Measurements from ENCODE around the gene MGRN1. TPM values are rescaled to one million over a fixed set of nuclear protein-coding genes. Genes with fewer than 3 reads are reported as not detected.
A peak's percentile ranks its signal among the peaks of the same experiment; 100 is the strongest.

Gene MGRN1
- total and polyA plus RNA-seq, 4 donors = 15.4 to 77.7 (median 42.9) TPM

- no peaks in the 10 kb centered on the region for H3K27me3 ChIP-seq (ENCODE audit: control insufficient read depth in 1 of 2, insufficient read depth in 2 of 2, low read length in 1 of 2)
- H3K27ac ChIP-seq (ENCODE audit: low read depth in 1 of 2, low read length in 2 of 2) = no peak overlapping the region
- intact Hi-C loops (cut with DNase I) = no loop called here
- WGBS, 2 donors = 79 to 82% methylated on average over 36 of the region's 36 CpGs
- no peaks in the 10 kb centered on the region for H3K4me1 ChIP-seq (ENCODE audit: control insufficient read depth in 1 of 2, insufficient read depth in 2 of 2, low read length in 2 of 2)
- no peak for DNase-seq
- no peaks in the 10 kb centered on the region for H3K9me3 ChIP-seq (ENCODE audit: control insufficient read depth, low read length)
- H3K36me3 ChIP-seq (ENCODE audit: control insufficient read depth in 1 of 2, insufficient read depth in 2 of 2, low read length in 1 of 2) = peaks cover 0 to 2% of the 10 kb centered on the region in 2 donors
- no peak overlapping the region for H3K4me3 ChIP-seq (ENCODE audit: low read length in 2 of 2)
- ATAC-seq (ENCODE audit: low FRiP score) = no peak
These were observed 58.1 kb downstream of the MGRN1 start for GRCh38 chr16:4682616-4683254.

GRCh38 chr16:4683255-4684057, 58.8 kb downstream of the MGRN1 start:
- intact Hi-C loops (cut with DNase I) = no loop called here
- WGBS, 2 donors = 86 to 90% methylated on average over 14 to 17 of the region's 17 CpGs
- H3K36me3 ChIP-seq (ENCODE audit: control insufficient read depth in 1 of 2, insufficient read depth in 2 of 2, low read length in 1 of 2) = peaks cover 0 to 2% of the 10 kb centered on the region in 2 donors
- H3K27ac ChIP-seq (ENCODE audit: low read depth in 1 of 2, low read length in 2 of 2) = no peak overlapping the region
- DNase-seq (peak in 1 of 2 donors; percentile 39), ATAC-seq (ENCODE audit: low FRiP score) (no peak)
- no peaks in the 10 kb centered on the region for H3K4me1 ChIP-seq (ENCODE audit: control insufficient read depth in 1 of 2, insufficient read depth in 2 of 2, low read length in 2 of 2)
- no peak overlapping the region for H3K4me3 ChIP-seq (ENCODE audit: low read length in 2 of 2)
- no peaks in the 10 kb centered on the region for H3K27me3 ChIP-seq (ENCODE audit: control insufficient read depth in 1 of 2, insufficient read depth in 2 of 2, low read length in 1 of 2)
- H3K9me3 ChIP-seq (ENCODE audit: control insufficient read depth, low read length) = no peaks in the 10 kb centered on the region

GRCh38 chr16:4684058-4684715, 59.6 kb downstream of the MGRN1 start:
- WGBS, 2 donors = 95% methylated on average over 23 of the region's 23 CpGs
- H3K4me1 ChIP-seq (ENCODE audit: control insufficient read depth in 1 of 2, insufficient read depth in 2 of 2, low read length in 2 of 2) = no peaks in the 10 kb centered on the region
- ATAC-seq (ENCODE audit: low FRiP score) = no peak

GRCh38 chr16:4684763-4685162, 60.1 kb downstream of the MGRN1 start:
- 92 to 93% methylated on average over 13 of the region's 13 CpGs for WGBS, 2 donors
- H3K27ac ChIP-seq (ENCODE audit: low read depth in 1 of 2, low read length in 2 of 2) = no peak overlapping the region
- ATAC-seq (ENCODE audit: low FRiP score) = no peak
- no peak overlapping the region for H3K4me3 ChIP-seq (ENCODE audit: low read length in 2 of 2)
- intact Hi-C loops (cut with DNase I) = no loop called here
- DNase-seq = no peak
- peaks cover 0 to 2% of the 10 kb centered on the region in 2 donors for H3K36me3 ChIP-seq (ENCODE audit: control insufficient read depth in 1 of 2, insufficient read depth in 2 of 2, low read length in 1 of 2)
- no peaks in the 10 kb centered on the region for H3K27me3 ChIP-seq (ENCODE audit: control insufficient read depth in 1 of 2, insufficient read depth in 2 of 2, low read length in 1 of 2)
- H3K9me3 ChIP-seq (ENCODE audit: control insufficient read depth, low read length) = no peaks in the 10 kb centered on the region
- no peaks in the 10 kb centered on the region for H3K4me1 ChIP-seq (ENCODE audit: control insufficient read depth in 1 of 2, insufficient read depth in 2 of 2, low read length in 2 of 2)

More at GRCh38 chr16:4684058-4684715, 59.6 kb downstream of the MGRN1 start:
- DNase-seq = no peak
- Histone ChIP-seq H3K27ac (ENCODE audit: low read depth in 1 of 2, low read length in 2 of 2) (no peak overlapping the region), H3K36me3 (ENCODE audit: control insufficient read depth in 1 of 2, insufficient read depth in 2 of 2, low read length in 1 of 2) (peaks cover 0 to 2% of the 10 kb centered on the region in 2 donors), H3K4me3 (ENCODE audit: low read length in 2 of 2) (no peak overlapping the region), H3K9me3 (ENCODE audit: control insufficient read depth, low read length) (no peaks in the 10 kb centered on the region), H3K27me3 (ENCODE audit: control insufficient read depth in 1 of 2, insufficient read depth in 2 of 2, low read length in 1 of 2) (no peaks in the 10 kb centered on the region)
- intact Hi-C loops (cut with DNase I) = no loop called here

- H3K36me3 ChIP-seq (ENCODE audit: control insufficient read depth in 1 of 2, insufficient read depth in 2 of 2, low read length in 1 of 2) = peaks cover 0 to 2% of the 10 kb centered on the region in 2 donors
- intact Hi-C loops (cut with DNase I) = no loop called here
- no peaks in the 10 kb centered on the region for H3K9me3 ChIP-seq (ENCODE audit: control insufficient read depth, low read length)
- H3K27ac ChIP-seq (ENCODE audit: low read depth in 1 of 2, low read length in 2 of 2) = no peak overlapping the region
- DNase-seq (no peak), ATAC-seq (ENCODE audit: low FRiP score) (no peak)
- no peaks in the 10 kb centered on the region for H3K4me1 ChIP-seq (ENCODE audit: control insufficient read depth in 1 of 2, insufficient read depth in 2 of 2, low read length in 2 of 2)
- WGBS, 2 donors = 85 to 87% methylated on average over 12 to 13 of the region's 13 CpGs
- H3K27me3 ChIP-seq (ENCODE audit: control insufficient read depth in 1 of 2, insufficient read depth in 2 of 2, low read length in 1 of 2) = no peaks in the 10 kb centered on the region
- H3K4me3 ChIP-seq (ENCODE audit: low read length in 2 of 2) = no peak overlapping the region
These were observed 60.7 kb downstream of the MGRN1 start for GRCh38 chr16:4685292-4685691.

GRCh38 chr16:4685776-4686496, 61.3 kb downstream of the MGRN1 start:
- Histone ChIP-seq H3K36me3 (ENCODE audit: control insufficient read depth in 1 of 2, insufficient read depth in 2 of 2, low read length in 1 of 2) (peaks cover 0 to 2% of the 10 kb centered on the region in 2 donors), H3K4me1 (ENCODE audit: control insufficient read depth in 1 of 2, insufficient read depth in 2 of 2, low read length in 2 of 2) (no peaks in the 10 kb centered on the region), H3K27me3 (ENCODE audit: control insufficient read depth in 1 of 2, insufficient read depth in 2 of 2, low read length in 1 of 2) (no peaks in the 10 kb centered on the region), H3K4me3 (ENCODE audit: low read length in 2 of 2) (no peak overlapping the region), H3K27ac (ENCODE audit: low read depth in 1 of 2, low read length in 2 of 2) (no peak overlapping the region), H3K9me3 (ENCODE audit: control insufficient read depth, low read length) (no peaks in the 10 kb centered on the region)
- peak in 1 of 2 donors; percentile 81 for DNase-seq
- intact Hi-C loops (cut with DNase I) = no loop called here
- 93 to 94% methylated on average over 38 of the region's 38 CpGs for WGBS, 2 donors
- no peak for ATAC-seq (ENCODE audit: low FRiP score)

- H3K27me3 ChIP-seq (ENCODE audit: control insufficient read depth in 1 of 2, insufficient read depth in 2 of 2, low read length in 1 of 2) = no peaks in the 10 kb centered on the region
- no peaks in the 10 kb centered on the region for H3K9me3 ChIP-seq (ENCODE audit: control insufficient read depth, low read length)
- WGBS, 2 donors = 89% methylated on average over 27 of the region's 27 CpGs
- peaks cover 0 to 2% of the 10 kb centered on the region in 2 donors for H3K36me3 ChIP-seq (ENCODE audit: control insufficient read depth in 1 of 2, insufficient read depth in 2 of 2, low read length in 1 of 2)
- intact Hi-C loops (cut with DNase I) = no loop called here
- no peaks in the 10 kb centered on the region for H3K4me1 ChIP-seq (ENCODE audit: control insufficient read depth in 1 of 2, insufficient read depth in 2 of 2, low read length in 2 of 2)
- no peak for ATAC-seq (ENCODE audit: low FRiP score)
- peak in 1 of 2 donors; percentile 71 for DNase-seq
- no peak overlapping the region for H3K27ac ChIP-seq (ENCODE audit: low read depth in 1 of 2, low read length in 2 of 2)
- no peak overlapping the region for H3K4me3 ChIP-seq (ENCODE audit: low read length in 2 of 2)
These were observed 62.0 kb downstream of the MGRN1 start for GRCh38 chr16:4686497-4687210.

- Histone ChIP-seq H3K4me3 (ENCODE audit: low read length in 2 of 2) (no peak overlapping the region), H3K27ac (ENCODE audit: low read depth in 1 of 2, low read length in 2 of 2) (no peak overlapping the region), H3K27me3 (ENCODE audit: control insufficient read depth in 1 of 2, insufficient read depth in 2 of 2, low read length in 1 of 2) (no peaks in the 10 kb centered on the region), H3K4me1 (ENCODE audit: control insufficient read depth in 1 of 2, insufficient read depth in 2 of 2, low read length in 2 of 2) (no peaks in the 10 kb centered on the region), H3K9me3 (ENCODE audit: control insufficient read depth, low read length) (no peaks in the 10 kb centered on the region), H3K36me3 (ENCODE audit: control insufficient read depth in 1 of 2, insufficient read depth in 2 of 2, low read length in 1 of 2) (peaks cover 0 to 2% of the 10 kb centered on the region in 2 donors)
- intact Hi-C loops (cut with DNase I) = no loop called here
- no peak for ATAC-seq (ENCODE audit: low FRiP score)
- DNase-seq = no peak
- 79 to 84% methylated on average over 7 to 8 of the region's 8 CpGs for WGBS, 2 donors
These were observed 62.8 kb downstream of the MGRN1 start for GRCh38 chr16:4687416-4687815.
